Germinal center (tissue), 1 donor: Measurements from ENCODE around the gene WDR93.

Experiments
- DNase-seq: peaks from one replicate; pipeline ENCODE4 v3.0.0; 2012; ENCODE audit warnings: mixed read lengths, low spot score

The WDR93 gene

GRCh38 chr15:89690276-89691218, at the start of gene WDR93, which contains the start of gene PEX11A:
Gene WDR93, plus strand, starts transcription at chr15:89690811. Its CDS starts 10,936 bp downstream, at chr15:89701747.
Gene PEX11A, minus strand, starts transcription at chr15:89690754. Its CDS starts 122 bp downstream, at chr15:89690632.
- peak; percentile 84 for DNase-seq

- DNase-seq: no peak
These were observed 49.6 kb upstream of the WDR93 start for GRCh38 chr15:89641053-89641452.

GRCh38 chr15:89642106-89642505, 48.5 kb upstream of the WDR93 start:
- no peak for DNase-seq

GRCh38 chr15:89645680-89646079, 44.9 kb upstream of the WDR93 start:
- no peak for DNase-seq

GRCh38 chr15:89646416-89647141, 44.0 kb upstream of the WDR93 start:
- DNase-seq: no peak

GRCh38 chr15:89647191-89647851, 43.3 kb upstream of the WDR93 start:
- peak; percentile 77 for DNase-seq

- no peak for DNase-seq
These were observed 42.3 kb upstream of the WDR93 start for GRCh38 chr15:89648106-89649012.

- DNase-seq: no peak
These were observed 41.5 kb upstream of the WDR93 start for GRCh38 chr15:89649013-89649625.

GRCh38 chr15:89649716-89650115, 40.9 kb upstream of the WDR93 start:
- no peak for DNase-seq

GRCh38 chr15:89652131-89652530, 38.5 kb upstream of the WDR93 start:
- no peak for DNase-seq

GRCh38 chr15:89652666-89653065, 37.9 kb upstream of the WDR93 start:
- DNase-seq: no peak

- no peak for DNase-seq
These were observed 37.0 kb upstream of the WDR93 start for GRCh38 chr15:89653578-89653977.

GRCh38 chr15:89654301-89654761, 36.3 kb upstream of the WDR93 start:
- DNase-seq: no peak

- peak; percentile 47 for DNase-seq
These were observed 35.5 kb upstream of the WDR93 start, which contains the start of gene KIF7 for GRCh38 chr15:89654847-89655805. Gene KIF7, minus strand, starts transcription at chr15:89655467. Its CDS starts 2,537 bp downstream, at chr15:89652930.

GRCh38 chr15:89656116-89656815, 34.3 kb upstream of the WDR93 start:
- no peak for DNase-seq

- no peak for DNase-seq
These were observed 32.9 kb upstream of the WDR93 start for GRCh38 chr15:89657686-89658200.

GRCh38 chr15:89659295-89659694, 31.3 kb upstream of the WDR93 start:
- DNase-seq: no peak

- DNase-seq: no peak
These were observed 30.1 kb upstream of the WDR93 start for GRCh38 chr15:89660556-89660955.
